22Rv1 (cell line): Measurements from ENCODE around the gene TESMIN.

Experiments used
- H3K27ac ChIP-seq: fragments of 450-650 bp; 2 replicates; pipeline ENCODE4 v1.5.1; 2017
- CTCF ChIP-seq: fragments of 450-650 bp; IDR thresholded peaks from 2 replicates; pipeline ENCODE4 v1.5.1; 2017; ENCODE audit warnings: mild to moderate bottlenecking
- ZFX ChIP-seq: fragments of 450-650 bp; IDR thresholded peaks from 2 replicates; pipeline ENCODE4 v1.6.1; 2017; ENCODE audit warnings: antibody characterized with exemption, borderline replicate concordance

The TESMIN gene

DNA sequence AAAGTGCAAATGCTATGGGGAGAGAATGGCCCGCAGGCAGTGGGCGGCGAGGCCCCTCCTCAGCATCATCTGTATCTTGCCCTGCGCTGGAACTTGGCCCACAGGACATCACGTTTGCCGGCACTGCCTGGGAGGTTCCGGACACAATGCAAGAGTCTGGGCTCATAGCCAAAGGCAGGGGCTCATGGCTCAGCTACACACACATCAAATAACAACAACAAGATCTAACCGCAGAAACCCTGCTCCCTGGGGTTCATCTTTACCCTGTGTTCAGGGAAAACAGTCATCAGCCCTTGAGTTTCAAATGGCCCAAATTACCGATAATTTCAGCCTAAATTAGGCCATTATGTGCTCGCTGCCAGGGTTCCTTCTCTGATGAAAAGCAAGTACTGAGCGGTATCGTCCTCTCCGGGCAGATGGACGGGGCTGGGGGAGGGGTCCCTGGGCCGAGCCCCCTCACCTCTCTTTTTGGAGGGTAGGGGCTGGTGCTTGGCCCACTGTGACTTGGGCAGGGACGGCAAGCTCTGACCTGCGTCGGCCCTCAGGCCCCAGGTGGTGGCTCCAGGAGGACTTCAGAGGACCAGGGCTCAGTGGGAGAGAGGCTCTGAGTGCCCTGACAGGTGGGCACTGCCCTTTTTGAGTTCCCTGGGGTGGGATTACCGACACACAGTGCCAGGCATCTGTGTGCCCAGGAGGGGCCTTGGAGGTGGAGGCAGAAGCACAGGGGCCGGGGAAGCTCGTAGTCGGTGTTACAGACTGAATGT lies 92.0 kb downstream of the TESMIN start:
- no peak overlapping the region for H3K27ac ChIP-seq
- TF ChIP-seq ZFX (no peak), CTCF (no peak)

- no peak overlapping the region for H3K27ac ChIP-seq
- TF ChIP-seq ZFX (no peak), CTCF (no peak)
Observed at GRCh38 chr11:68658661-68659060, 92.7 kb downstream of the TESMIN start.

GRCh38 chr11:68658097-68658496 lies 93.2 kb downstream of the TESMIN start:
- H3K27ac ChIP-seq = no peak overlapping the region
- TF ChIP-seq CTCF = no peak
- no peak for TF ChIP-seq ZFX
